CD14-positive monocyte (primary cell): ENCODE results near the gene MAP3K19. TPM values are rescaled to one million over a fixed set of nuclear protein-coding genes. Genes with fewer than 3 reads are reported as not detected.

ENCODE experiments used
- DNase-seq, 3 donors: peaks; one replicate each; pipeline ENCODE4 v3.0.0-alpha.2; 2011 to 2022
- H2AFZ ChIP-seq: 2 replicates; pipeline ENCODE4 v1.6.0; 2012; ENCODE audit warnings: mild to moderate bottlenecking, low read depth, low read length, inconsistent platforms; ENCODE audit not compliant: insufficient read depth, poor library complexity, severe bottlenecking
- H3K27ac ChIP-seq, 2 donors: 1 replicate in 1 of 2; 2 replicates in 1 of 2; pipeline ENCODE4 v1.5.1; 2012 to 2013; ENCODE audit warnings: low read length in 2 of 2, control low read depth in 1 of 2, inconsistent platforms in 1 of 2, low read depth in 1 of 2, mild to moderate bottlenecking in 1 of 2
- H3K27me3 ChIP-seq, 2 donors: one replicate each; pipeline versions ENCODE4 v1.6.0 to v1.6.1; 2011 to 2013; ENCODE audit warnings: low read length in 2 of 2; ENCODE audit not compliant: control insufficient read depth in 2 of 2, insufficient read depth in 2 of 2
- H3K36me3 ChIP-seq, 2 donors: replicated peaks in 1 of 2; 1 replicate in 1 of 2; 2 replicates in 1 of 2; pipeline versions ENCODE4 v1.5.1 to v1.6.1; 2012 to 2013; ENCODE audit warnings: low read length in 2 of 2, control low read depth in 1 of 2, inconsistent platforms in 1 of 2, mild to moderate bottlenecking in 1 of 2; ENCODE audit not compliant: insufficient read depth in 2 of 2, control insufficient read depth in 1 of 2
- H3K4me1 ChIP-seq, 2 donors: 1 replicate in 1 of 2; 2 replicates in 1 of 2; pipeline versions ENCODE4 v1.5.1 to v1.6.1; 2012 to 2013; ENCODE audit warnings: low read length in 2 of 2, control low read depth in 1 of 2, inconsistent platforms in 1 of 2, mild to moderate bottlenecking in 1 of 2, moderate library complexity in 1 of 2; ENCODE audit not compliant: insufficient read depth in 2 of 2, control insufficient read depth in 1 of 2
- H3K4me2 ChIP-seq: replicated peaks from 2 replicates; pipeline ENCODE3; 2012; ENCODE audit warnings: low read length, moderate library complexity, mild to moderate bottlenecking; ENCODE audit not compliant: poor library complexity, severe bottlenecking; ENCODE audit errors: extremely low read depth
- H3K4me3 ChIP-seq, 3 experiments: fragments of 200-600 bp in 1 of 3; sonication (generic) in 1 of 3; replicated peaks in 1 of 3; 1 replicate in 2 of 3; 2 replicates in 1 of 3; pipeline ENCODE4 v1.5.1; 2011 to 2013; ENCODE audit warnings: low read length in 3 of 3, mild to moderate bottlenecking in 3 of 3, control low read depth in 2 of 3, low read depth in 2 of 3, inconsistent platforms in 1 of 3, moderate library complexity in 1 of 3
- H3K79me2 ChIP-seq: 2 replicates; pipeline ENCODE4 v1.6.0; 2012; ENCODE audit warnings: mild to moderate bottlenecking, control low read depth, inconsistent platforms, low read length, moderate library complexity; ENCODE audit not compliant: insufficient read depth
- H3K9ac ChIP-seq: 2 replicates; pipeline ENCODE4 v1.6.0; 2017; ENCODE audit warnings: low read length, mild to moderate bottlenecking; ENCODE audit not compliant: insufficient read depth, poor library complexity, severe bottlenecking
- H3K9me3 ChIP-seq, 2 donors: replicated peaks in 1 of 2; 1 replicate in 1 of 2; 2 replicates in 1 of 2; pipeline versions ENCODE4 v1.5.1 to v1.6.1; 2012 to 2013; ENCODE audit warnings: low read length in 2 of 2, control low read depth in 1 of 2; ENCODE audit not compliant: control insufficient read depth in 1 of 2, insufficient read depth in 1 of 2
- H4K20me1 ChIP-seq: 2 replicates; pipeline ENCODE4 v1.6.0; 2012; ENCODE audit warnings: mild to moderate bottlenecking, low read length, control low read depth, moderate library complexity; ENCODE audit not compliant: insufficient read depth
- H3K27ac Mint-ChIP-seq, 7 donors: one replicate each; pipeline ENCODE4 v1.8.0; 2020; ENCODE audit warnings: mild to moderate bottlenecking in 7 of 7, mixed read lengths in 7 of 7, moderate library complexity in 6 of 7, inconsistent platforms in 2 of 7
- H3K27me3 Mint-ChIP-seq, 3 donors: one replicate each; pipeline ENCODE4 v1.8.0; 2021 to 2022; ENCODE audit warnings: low read depth in 3 of 3, mild to moderate bottlenecking in 3 of 3, mixed read lengths in 3 of 3, moderate library complexity in 3 of 3, inconsistent platforms in 1 of 3
- H3K36me3 Mint-ChIP-seq, 2 donors: one replicate each; pipeline ENCODE4 v1.8.0; 2020; ENCODE audit warnings: mixed read lengths in 2 of 2, inconsistent platforms in 1 of 2, mild to moderate bottlenecking in 1 of 2
- H3K4me1 Mint-ChIP-seq: one replicate; pipeline ENCODE4 v1.8.0; 2020; ENCODE audit warnings: mild to moderate bottlenecking, mixed read lengths
- H3K4me3 Mint-ChIP-seq, 2 donors: one replicate each; pipeline ENCODE4 v1.8.0; 2020; ENCODE audit warnings: mild to moderate bottlenecking in 2 of 2, mixed read lengths in 2 of 2, moderate library complexity in 1 of 2
- H3K9me3 Mint-ChIP-seq, 7 donors: one replicate each; pipeline ENCODE4 v1.8.0; 2020 to 2022; ENCODE audit warnings: mixed read lengths in 7 of 7, mild to moderate bottlenecking in 6 of 7, moderate library complexity in 6 of 7, inconsistent platforms in 2 of 7
- CTCF ChIP-seq: fragments of 200-600 bp; IDR thresholded peaks from one replicate; pipeline ENCODE4 v1.8.0; 2022; ENCODE audit warnings: antibody characterized with exemption, mild to moderate bottlenecking
- WGBS: methylation state at CpG from one replicate; pipeline ENCODE4 v1.1.5; 2013; ENCODE audit warnings: missing lambda C conversion rate; ENCODE audit not compliant: insufficient coverage; 5-methylcytosine and 5-hydroxymethylcytosine counted together
- intact Hi-C, 2 donors: fragments of 100-400 bp; cut with micrococcal nuclease; formaldehyde crosslinking; loops; one replicate each; pipeline versions ENCODE4 v1.15.0 to v1.15.1; 2023
- polyA plus RNA-seq, 3 donors: library from polyadenylated mRNA; depleted of rRNA in 1 of 3; unstranded in 2 of 3; stranded (reverse) in 1 of 3; fragments of 300-500 nt in 2 of 3; fragments of >200 nt in 1 of 3; fragmentation: Illumina TruSeq in 2 of 3; gene quantifications; 1 replicate in 2 of 3; 2 replicates in 1 of 3; pipeline ENCODE4 v1.2.3, GENCODE V29; 2012 to 2021

The MAP3K19 gene
- polyA plus RNA-seq, 3 donors, result not detected

DNA sequence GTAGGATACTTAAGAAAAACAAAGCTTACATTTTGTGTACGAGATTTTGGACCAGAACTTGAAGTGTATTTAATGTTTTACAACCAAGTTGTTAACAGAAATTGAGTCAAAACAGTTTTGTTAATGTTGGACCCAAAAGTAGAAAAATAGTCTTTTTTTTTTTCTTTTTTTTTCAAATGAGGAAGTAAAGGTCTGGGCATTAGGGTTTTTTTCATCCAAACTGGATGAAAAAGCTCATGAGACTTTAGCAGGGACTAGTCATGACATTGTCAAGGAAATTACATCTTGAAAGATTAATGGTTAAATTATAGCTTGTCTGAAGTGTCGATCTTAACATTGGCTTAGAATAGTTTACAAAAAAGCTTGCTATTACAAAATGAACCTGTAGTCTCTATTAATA lies 96.4 kb downstream of the MAP3K19 start:
- Histone ChIP-seq H3K27ac (no peak overlapping the region), H3K9me3 (no peaks in the 10 kb centered on the region), H4K20me1 (peaks cover 67% of the 10 kb centered on the region), H2AFZ (no peak overlapping the region), H3K27me3 (no peaks in the 10 kb centered on the region), H3K4me3 (no peak overlapping the region), H3K79me2 (peaks cover 37% of the 10 kb centered on the region), H3K4me1 (no peaks in the 10 kb centered on the region), H3K4me2 (no peak overlapping the region), H3K36me3 (peaks cover 78 to 95% of the 10 kb centered on the region in 2 donors), H3K9ac (no peak overlapping the region)
- WGBS, result no CpG with 5 or more reads among the region's 2 CpGs
- Mint-ChIP-seq H3K9me3 (no peaks in the 10 kb centered on the region), H3K4me1 (peaks cover 3% of the 10 kb centered on the region), H3K27me3 (no peaks in the 10 kb centered on the region), H3K27ac (no peak overlapping the region), H3K36me3 (peaks cover 64 to 69% of the 10 kb centered on the region in 2 donors), H3K4me3 (no peak overlapping the region)
- no peak for TF ChIP-seq CTCF
- DNase-seq, result no peak
- intact Hi-C loops, result no loop called here

DNA sequence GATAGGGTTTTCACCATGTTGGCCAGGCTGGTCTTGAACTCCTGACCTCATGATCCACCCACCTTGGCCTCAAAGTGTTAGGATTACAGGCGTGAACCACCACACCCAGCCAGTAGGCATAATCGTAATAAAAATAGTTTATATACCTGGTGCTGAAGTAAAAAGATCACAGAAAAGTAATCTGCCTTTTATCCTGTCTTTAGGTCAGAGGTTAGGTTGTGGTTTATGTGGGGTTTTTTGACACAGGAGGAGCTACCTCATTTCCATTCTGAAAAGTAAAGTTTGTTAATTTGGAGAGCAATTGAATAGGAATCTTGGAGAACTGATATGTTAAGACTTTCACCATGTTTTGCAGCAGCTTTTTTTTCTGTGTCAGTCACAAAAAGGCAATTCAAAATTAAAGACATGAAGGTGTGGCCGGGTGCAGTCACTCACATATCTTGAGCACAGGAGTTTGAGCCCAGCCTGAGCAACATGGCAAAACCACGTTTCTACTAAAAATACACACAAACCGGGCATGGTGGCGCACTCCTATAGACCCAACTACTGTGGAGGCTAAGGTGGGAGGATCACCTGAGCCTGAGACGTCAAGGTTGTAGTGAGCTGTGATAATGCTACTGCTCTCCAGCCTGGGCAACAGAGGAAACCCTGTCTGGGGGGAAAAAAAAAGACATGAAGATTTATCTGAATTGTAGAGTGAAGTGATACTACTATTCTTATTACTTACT lies 97.1 kb downstream of the MAP3K19 start:
- no peak for DNase-seq
- intact Hi-C loops, result no loop called here
- peak overlapping the region in 1 of 2 donors; percentile 24 for H3K27ac ChIP-seq
- H3K4me2 ChIP-seq, result no peak overlapping the region
- peaks cover 69% of the 10 kb centered on the region for H4K20me1 ChIP-seq
- H3K27me3 ChIP-seq, result no peaks in the 10 kb centered on the region
- Mint-ChIP-seq H3K27me3 (no peaks in the 10 kb centered on the region), H3K4me1 (peaks cover 3% of the 10 kb centered on the region), H3K4me3 (no peak overlapping the region), H3K9me3 (no peaks in the 10 kb centered on the region), H3K36me3 (peaks cover 68 to 74% of the 10 kb centered on the region in 2 donors), H3K27ac (peak overlapping the region; percentile 24 to 75 (median 62))
- H3K4me3 ChIP-seq, result no peak overlapping the region
- H3K9ac ChIP-seq, result no peak overlapping the region
- no peaks in the 10 kb centered on the region for H3K4me1 ChIP-seq
- no peak for TF ChIP-seq CTCF
- H3K9me3 ChIP-seq, result no peaks in the 10 kb centered on the region
- WGBS, result 100% methylated on average over 1 of the region's 7 CpGs
- no peak overlapping the region for H2AFZ ChIP-seq
- H3K36me3 ChIP-seq, result peaks cover 77 to 95% of the 10 kb centered on the region in 2 donors
- peaks cover 45% of the 10 kb centered on the region for H3K79me2 ChIP-seq
